HepG2 (cell line): ENCODE measurements around the gene GALNT8.

Experiments
- CBFB ChIP-seq: sonication (generic); formaldehyde crosslinking; IDR thresholded peaks from 2 replicates; pipeline ENCODE4 v1.4.0; 2020; ENCODE audit warnings: missing genetic modification reagents
- DMAP1 ChIP-seq: IDR thresholded peaks from 2 replicates; pipeline ENCODE4 v1.6.1; 2016
- ETV6 ChIP-seq: sonication (generic); formaldehyde crosslinking; conservative IDR thresholded peaks from 2 replicates; pipeline ENCODE4 v1.4.0; 2020; ENCODE audit warnings: missing genetic modification reagents
- KLF6 ChIP-seq: IDR thresholded peaks from 2 replicates; pipeline ENCODE4 v1.8.0; 2016; ENCODE audit warnings: missing biosample characterization, missing genetic modification reagents
- POLR2AphosphoS5 ChIP-seq: IDR thresholded peaks from 2 replicates; pipeline ENCODE4 v1.6.1; 2012; ENCODE audit warnings: low read depth, low read length
- RAD51 ChIP-seq: fragments of 450-650 bp; IDR thresholded peaks from 2 replicates; pipeline ENCODE4 v1.6.1; 2016; ENCODE audit warnings: borderline replicate concordance
- SUZ12 ChIP-seq: fragments of 150-350 bp; IDR thresholded peaks from 2 replicates; pipeline ENCODE4 v1.6.1; 2014; ENCODE audit warnings: low read depth, low read length
- TBP ChIP-seq: sonication (generic); formaldehyde crosslinking; IDR thresholded peaks from 2 replicates; pipeline ENCODE4 v1.5.0; 2020; ENCODE audit warnings: missing genetic modification reagents
- ZFY ChIP-seq: sonication (generic); formaldehyde crosslinking; IDR thresholded peaks from 2 replicates; pipeline ENCODE4 v1.4.0; 2020; ENCODE audit warnings: missing genetic modification reagents
- ZKSCAN1 ChIP-seq: fragments of 150-350 bp; IDR thresholded peaks from 2 replicates; pipeline ENCODE4 v1.6.1; 2014; ENCODE audit warnings: low read length
- TF ChIP-seq, protein P1 (sequence below): sonication (generic); formaldehyde crosslinking; IDR thresholded peaks from 2 replicates; pipeline ENCODE4 v1.8.0; 2022; ENCODE audit warnings: low read depth, missing genetic modification reagents
- TF ChIP-seq, protein P2 (sequence below): IDR thresholded peaks from 2 replicates; pipeline ENCODE4 v1.6.1; 2016; ENCODE audit warnings: control low read depth
- TF ChIP-seq, protein P3 (sequence below): sonication (generic); formaldehyde crosslinking; IDR thresholded peaks from 2 replicates; pipeline ENCODE4 v1.5.0; 2020; ENCODE audit warnings: mild to moderate bottlenecking, missing genetic modification reagents, moderate library complexity
- TF ChIP-seq, protein P4 (sequence below): sonication (generic); formaldehyde crosslinking; IDR thresholded peaks from 2 replicates; pipeline ENCODE4 v1.4.0; 2020; ENCODE audit warnings: missing genetic modification reagents

DNA sequence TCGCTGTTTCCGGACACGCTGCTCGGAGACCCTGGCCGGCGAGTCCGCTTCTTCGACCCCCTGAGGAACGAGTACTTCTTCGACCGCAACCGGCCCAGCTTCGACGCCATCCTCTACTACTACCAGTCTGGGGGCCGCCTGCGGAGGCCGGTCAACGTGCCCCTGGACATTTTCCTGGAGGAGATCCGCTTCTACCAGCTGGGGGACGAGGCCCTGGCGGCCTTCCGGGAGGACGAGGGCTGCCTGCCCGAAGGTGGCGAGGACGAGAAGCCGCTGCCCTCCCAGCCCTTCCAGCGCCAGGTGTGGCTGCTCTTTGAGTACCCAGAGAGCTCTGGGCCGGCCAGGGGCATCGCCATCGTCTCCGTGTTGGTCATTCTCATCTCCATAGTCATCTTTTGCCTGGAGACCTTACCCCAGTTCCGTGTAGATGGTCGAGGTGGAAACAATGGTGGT lies 90.0 kb downstream of the GALNT8 start:
- TF ChIP-seq, protein P1, sequence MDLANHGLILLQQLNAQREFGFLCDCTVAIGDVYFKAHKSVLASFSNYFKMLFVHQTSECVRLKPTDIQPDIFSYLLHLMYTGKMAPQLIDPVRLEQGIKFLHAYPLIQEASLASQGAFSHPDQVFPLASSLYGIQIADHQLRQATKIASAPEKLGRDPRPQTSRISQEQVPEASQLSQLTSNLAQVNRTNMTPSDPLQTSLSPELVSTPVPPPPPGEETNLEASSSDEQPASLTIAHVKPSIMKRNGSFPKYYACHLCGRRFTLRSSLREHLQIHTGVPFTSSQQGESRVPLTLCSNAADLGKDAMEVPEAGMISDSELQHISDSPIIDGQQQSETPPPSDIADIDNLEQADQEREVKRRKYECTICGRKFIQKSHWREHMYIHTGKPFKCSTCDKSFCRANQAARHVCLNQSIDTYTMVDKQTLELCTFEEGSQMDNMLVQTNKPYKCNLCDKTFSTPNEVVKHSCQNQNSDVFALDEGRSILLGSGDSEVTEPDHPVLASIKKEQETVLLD: no peak
- TF ChIP-seq, protein P2, sequence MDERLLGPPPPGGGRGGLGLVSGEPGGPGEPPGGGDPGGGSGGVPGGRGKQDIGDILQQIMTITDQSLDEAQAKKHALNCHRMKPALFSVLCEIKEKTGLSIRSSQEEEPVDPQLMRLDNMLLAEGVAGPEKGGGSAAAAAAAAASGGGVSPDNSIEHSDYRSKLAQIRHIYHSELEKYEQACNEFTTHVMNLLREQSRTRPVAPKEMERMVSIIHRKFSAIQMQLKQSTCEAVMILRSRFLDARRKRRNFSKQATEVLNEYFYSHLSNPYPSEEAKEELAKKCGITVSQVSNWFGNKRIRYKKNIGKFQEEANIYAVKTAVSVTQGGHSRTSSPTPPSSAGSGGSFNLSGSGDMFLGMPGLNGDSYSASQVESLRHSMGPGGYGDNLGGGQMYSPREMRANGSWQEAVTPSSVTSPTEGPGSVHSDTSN (CRISPR knock-in tag): no peak
- TF ChIP-seq ETV6 (CRISPR knock-in tag) (no peak), ZKSCAN1 (no peak), DMAP1 (CRISPR knock-in tag) (no peak), SUZ12 (no peak), ZFY (no peak), TBP (CRISPR knock-in tag) (no peak), POLR2AphosphoS5 (no peak), CBFB (CRISPR knock-in tag) (no peak), RAD51 (no peak), KLF6 (CRISPR knock-in tag) (no peak)
- TF ChIP-seq, protein P3, sequence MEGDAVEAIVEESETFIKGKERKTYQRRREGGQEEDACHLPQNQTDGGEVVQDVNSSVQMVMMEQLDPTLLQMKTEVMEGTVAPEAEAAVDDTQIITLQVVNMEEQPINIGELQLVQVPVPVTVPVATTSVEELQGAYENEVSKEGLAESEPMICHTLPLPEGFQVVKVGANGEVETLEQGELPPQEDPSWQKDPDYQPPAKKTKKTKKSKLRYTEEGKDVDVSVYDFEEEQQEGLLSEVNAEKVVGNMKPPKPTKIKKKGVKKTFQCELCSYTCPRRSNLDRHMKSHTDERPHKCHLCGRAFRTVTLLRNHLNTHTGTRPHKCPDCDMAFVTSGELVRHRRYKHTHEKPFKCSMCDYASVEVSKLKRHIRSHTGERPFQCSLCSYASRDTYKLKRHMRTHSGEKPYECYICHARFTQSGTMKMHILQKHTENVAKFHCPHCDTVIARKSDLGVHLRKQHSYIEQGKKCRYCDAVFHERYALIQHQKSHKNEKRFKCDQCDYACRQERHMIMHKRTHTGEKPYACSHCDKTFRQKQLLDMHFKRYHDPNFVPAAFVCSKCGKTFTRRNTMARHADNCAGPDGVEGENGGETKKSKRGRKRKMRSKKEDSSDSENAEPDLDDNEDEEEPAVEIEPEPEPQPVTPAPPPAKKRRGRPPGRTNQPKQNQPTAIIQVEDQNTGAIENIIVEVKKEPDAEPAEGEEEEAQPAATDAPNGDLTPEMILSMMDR: no peak
- TF ChIP-seq, protein P4, sequence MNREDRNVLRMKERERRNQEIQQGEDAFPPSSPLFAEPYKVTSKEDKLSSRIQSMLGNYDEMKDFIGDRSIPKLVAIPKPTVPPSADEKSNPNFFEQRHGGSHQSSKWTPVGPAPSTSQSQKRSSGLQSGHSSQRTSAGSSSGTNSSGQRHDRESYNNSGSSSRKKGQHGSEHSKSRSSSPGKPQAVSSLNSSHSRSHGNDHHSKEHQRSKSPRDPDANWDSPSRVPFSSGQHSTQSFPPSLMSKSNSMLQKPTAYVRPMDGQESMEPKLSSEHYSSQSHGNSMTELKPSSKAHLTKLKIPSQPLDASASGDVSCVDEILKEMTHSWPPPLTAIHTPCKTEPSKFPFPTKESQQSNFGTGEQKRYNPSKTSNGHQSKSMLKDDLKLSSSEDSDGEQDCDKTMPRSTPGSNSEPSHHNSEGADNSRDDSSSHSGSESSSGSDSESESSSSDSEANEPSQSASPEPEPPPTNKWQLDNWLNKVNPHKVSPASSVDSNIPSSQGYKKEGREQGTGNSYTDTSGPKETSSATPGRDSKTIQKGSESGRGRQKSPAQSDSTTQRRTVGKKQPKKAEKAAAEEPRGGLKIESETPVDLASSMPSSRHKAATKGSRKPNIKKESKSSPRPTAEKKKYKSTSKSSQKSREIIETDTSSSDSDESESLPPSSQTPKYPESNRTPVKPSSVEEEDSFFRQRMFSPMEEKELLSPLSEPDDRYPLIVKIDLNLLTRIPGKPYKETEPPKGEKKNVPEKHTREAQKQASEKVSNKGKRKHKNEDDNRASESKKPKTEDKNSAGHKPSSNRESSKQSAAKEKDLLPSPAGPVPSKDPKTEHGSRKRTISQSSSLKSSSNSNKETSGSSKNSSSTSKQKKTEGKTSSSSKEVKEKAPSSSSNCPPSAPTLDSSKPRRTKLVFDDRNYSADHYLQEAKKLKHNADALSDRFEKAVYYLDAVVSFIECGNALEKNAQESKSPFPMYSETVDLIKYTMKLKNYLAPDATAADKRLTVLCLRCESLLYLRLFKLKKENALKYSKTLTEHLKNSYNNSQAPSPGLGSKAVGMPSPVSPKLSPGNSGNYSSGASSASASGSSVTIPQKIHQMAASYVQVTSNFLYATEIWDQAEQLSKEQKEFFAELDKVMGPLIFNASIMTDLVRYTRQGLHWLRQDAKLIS (CRISPR knock-in tag): no peak
